ENCODE measurements around the gene BRWD1.

Gene BRWD1

GRCh38 chr21:39348355-39349210, 35.2 kb upstream of the BRWD1 start, which contains the start of gene HMGN1:
Gene HMGN1 (minus strand): TSS chr21:39349088. CDS start chr21:39348917, 171 bp downstream.
- DNase-seq (ENCODE audit: low spot score): peak; percentile 82
- TF ChIP-seq CTCF (IDR thresholded peaks at IDR 0.05; ENCODE audit: extremely low read depth, missing control alignments): no peak

DNA sequence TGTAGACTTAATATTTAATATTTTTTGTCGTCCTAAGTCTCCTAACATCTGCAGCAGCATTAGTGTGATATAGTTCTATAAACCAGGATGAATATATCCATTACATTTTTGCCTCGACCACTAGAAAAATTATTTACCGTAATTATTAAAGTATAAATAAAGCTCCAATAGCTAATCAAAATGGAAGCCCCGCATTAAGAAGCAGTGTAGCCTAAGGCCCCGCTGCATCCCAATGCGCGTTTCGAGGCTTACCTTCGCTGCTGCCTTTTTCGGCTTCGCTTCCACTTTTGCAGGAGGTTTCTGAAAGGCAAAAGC, 34.6 kb upstream of the BRWD1 start:
- TF ChIP-seq CTCF (IDR thresholded peaks at IDR 0.05; ENCODE audit: extremely low read depth, missing control alignments): no peak
- no peak for DNase-seq (ENCODE audit: low spot score)

DNA sequence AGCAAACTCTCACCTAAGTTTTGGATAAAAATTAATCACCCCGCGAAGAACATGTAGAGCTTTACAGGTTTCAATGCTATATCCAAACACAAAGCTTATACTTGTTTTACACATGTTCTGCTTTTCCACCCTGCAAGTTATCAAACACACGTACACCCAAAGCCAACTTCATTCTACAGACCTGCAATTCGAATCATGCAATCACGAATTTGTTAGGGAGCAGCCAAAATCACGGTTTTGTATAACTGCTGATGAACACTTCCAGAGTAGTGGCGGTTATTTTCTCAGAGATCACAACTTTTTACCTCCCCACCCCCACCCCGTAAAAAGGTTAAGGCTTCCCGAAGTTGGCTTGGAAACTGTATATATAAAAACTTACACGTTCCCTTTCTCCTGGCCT, 34.1 kb upstream of the BRWD1 start:
- no peak for TF ChIP-seq CTCF (IDR thresholded peaks at IDR 0.05; ENCODE audit: extremely low read depth, missing control alignments)
- DNase-seq (ENCODE audit: low spot score): no peak

DNA sequence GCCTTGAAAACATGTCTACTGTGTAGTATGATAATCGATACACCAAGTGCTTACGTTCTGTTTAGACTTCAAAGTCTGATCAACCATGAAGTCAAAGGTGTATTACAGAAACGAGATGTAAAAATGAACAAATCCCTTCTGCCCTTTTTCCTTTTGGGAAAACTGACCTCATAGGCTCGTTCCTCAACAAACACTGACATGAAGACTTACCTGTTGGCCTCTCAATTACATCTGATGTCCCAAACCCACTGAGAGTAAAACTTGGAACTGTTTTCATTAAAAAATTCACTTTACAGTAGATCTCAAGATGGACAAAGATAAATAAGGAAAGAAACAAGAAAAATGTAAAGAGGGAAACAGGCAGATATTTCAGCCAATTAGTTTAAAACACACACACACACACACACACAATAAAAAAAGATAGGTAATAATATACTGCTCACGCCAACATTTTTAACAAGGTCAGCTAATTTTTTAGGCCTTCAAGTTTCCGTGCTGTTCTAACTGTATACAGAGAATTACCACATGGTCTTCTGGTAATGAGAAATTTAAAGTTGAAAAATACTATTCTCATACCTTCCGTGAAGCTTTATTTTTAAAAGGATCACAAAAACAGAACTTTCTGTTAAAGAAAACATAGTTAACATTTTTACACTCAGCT, 33.4 kb upstream of the BRWD1 start:
- TF ChIP-seq CTCF (IDR thresholded peaks at IDR 0.05; ENCODE audit: extremely low read depth, missing control alignments): no peak
- DNase-seq (ENCODE audit: low spot score): no peak

GRCh38 chr21:39346206-39346605, 32.8 kb upstream of the BRWD1 start:
- DNase-seq (ENCODE audit: low spot score): no peak
- TF ChIP-seq CTCF (IDR thresholded peaks at IDR 0.05; ENCODE audit: extremely low read depth, missing control alignments): no peak

DNA sequence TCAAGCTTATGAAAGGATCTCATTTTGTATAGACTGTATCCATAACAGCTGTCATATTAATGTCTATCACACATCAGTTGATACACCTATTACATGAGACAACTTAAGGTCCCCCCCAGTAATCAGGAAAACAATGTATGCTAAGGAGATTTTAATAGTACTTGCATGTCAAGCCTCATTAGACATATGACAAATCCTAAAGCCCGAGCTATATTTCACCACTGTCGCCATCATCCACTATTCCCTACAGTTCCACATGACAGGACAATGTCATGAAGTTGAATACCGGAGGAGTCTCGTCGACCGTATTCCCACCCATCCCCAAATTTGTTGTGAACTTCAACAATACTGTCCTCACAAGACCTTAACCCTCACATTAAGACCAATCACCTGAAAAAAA, 32.0 kb upstream of the BRWD1 start:
- no peak for TF ChIP-seq CTCF (IDR thresholded peaks at IDR 0.05; ENCODE audit: extremely low read depth, missing control alignments)
- no peak for DNase-seq (ENCODE audit: low spot score)

DNA sequence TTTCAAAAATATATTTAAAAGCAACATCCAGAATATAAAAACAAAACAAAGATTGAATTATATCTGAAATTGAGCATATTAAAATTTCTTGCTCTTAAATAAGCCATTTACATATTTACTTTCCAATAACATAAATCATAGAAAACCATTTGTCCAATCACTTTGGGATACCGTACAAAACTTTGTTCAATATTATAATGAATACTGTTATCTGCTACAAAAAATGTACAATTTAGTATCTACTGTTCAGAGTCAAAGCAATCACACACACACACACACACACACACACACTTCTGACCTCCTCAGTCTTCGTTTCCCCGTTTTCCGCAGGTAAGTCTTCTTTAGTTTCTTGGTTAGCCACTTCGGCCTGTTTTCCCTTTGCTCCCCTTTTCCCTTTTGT, 31.4 kb upstream of the BRWD1 start:
- TF ChIP-seq CTCF (IDR thresholded peaks at IDR 0.05; ENCODE audit: extremely low read depth, missing control alignments): no peak
- DNase-seq (ENCODE audit: low spot score): no peak
